ACHN (cell line): ENCODE measurements around the gene RASD2.

Experiments used
- DNase-seq: peaks from one replicate; pipeline ENCODE4 v3.0.0-alpha.2; 2015
- in situ Hi-C: cut with HindIII; loops from 2 replicates; pipeline ENCODE4 v1.10.0; 2017; ENCODE audit warnings: low sequenced_read_pairs, low pct_ligation_motif_present, low pct_unique_long_range_greater_than_20kb

Gene RASD2

DNA sequence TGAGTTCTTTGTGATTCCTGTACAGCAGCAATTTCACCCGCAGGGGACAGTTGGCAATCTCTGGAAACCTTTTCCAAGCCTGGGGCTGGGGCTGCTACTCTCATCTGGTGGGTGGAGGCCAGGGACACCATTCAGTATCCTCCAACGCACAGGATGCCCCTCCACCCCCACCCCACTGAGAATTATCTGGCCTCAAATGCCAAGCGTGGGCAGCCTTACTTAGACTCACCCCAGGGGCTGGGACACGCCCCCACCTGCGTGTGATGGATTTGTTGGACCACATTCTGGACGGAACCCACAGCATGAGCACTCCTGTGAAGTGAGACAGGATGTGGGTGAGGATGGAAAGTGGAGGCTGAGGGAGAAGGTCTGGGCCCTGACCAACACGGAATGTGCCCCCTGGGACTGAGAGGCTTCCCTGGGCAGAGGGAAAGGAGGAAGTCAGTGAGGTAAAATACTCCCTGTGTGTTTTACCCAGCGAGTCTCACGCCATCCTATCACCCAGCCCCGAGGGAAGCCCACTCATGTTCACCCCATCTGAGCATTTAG, 13.7 kb downstream of the RASD2 start:
- no peak for DNase-seq
- in situ Hi-C loops: no loop called here

DNA sequence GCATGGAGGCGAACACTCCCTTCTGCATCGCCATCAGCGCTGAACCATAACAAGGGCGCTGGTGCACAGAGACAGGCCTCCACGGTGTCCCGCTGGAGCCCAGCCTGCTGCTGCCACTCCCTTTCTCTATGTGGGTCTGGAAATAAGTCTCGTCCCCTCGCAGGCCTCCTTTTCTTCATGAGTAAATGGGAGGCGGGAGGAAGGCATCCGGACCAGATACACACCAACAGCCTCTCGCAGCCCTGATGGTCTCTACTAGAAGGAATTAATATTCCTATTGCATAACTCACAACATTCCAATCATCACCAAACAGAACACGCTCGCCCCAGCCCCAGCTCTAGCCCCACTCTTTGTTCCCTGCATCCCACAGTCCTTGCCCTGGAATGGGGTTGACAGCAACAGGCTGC, 14.9 kb downstream of the RASD2 start:
- DNase-seq: no peak
- in situ Hi-C loops: no loop called here

DNA sequence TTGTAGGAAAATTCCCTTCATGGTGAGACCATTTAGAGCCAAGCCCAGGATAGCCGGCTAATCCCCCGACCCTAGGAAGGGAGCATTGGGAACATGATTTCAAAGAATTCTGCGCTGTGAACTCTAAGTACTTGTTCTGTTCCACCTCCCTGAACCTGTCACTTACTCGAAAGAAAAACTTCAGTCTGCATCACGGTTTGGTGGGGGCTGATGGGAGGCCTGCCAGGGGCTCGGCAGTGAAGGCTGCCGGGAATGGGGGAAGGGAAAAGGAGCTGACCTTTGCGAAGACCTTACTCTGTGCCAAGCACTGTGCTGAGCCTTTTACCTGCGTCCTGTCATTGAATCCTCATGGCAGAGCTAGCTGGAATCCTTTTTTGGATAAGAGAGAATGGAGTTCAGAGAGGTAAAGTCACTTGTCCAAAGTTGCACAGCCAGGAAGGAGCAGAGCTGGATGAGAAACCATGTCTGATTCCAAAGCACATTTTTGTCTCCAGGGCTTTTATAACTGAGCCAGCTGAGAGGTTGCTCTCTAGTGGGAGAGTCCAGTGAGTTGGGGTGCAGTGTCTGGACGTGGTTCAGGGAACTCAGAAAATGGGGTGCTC, 15.4 kb downstream of the RASD2 start:
- no peak for DNase-seq
- in situ Hi-C loops: no loop called here

DNA sequence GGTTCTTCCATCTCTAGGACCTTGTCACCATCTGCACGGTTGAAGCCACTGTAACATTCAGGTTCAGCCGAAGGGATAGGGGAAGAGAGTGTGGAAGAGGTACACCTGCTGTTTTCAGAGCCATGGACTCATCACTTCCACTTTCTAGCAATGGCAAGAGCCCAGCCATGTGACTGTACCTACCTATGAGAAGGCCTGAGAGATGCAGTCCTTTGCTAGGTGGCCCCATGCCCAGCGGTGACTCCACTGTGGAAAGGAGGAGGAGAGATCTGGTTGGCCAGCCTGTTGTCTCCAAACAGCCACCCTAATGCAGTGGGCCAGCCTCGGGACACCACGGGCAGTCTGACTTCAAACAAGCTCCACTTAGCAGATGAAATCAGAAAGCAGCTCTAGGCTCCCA, 16.0 kb downstream of the RASD2 start:
- in situ Hi-C loops: no loop called here
- DNase-seq: no peak

DNA sequence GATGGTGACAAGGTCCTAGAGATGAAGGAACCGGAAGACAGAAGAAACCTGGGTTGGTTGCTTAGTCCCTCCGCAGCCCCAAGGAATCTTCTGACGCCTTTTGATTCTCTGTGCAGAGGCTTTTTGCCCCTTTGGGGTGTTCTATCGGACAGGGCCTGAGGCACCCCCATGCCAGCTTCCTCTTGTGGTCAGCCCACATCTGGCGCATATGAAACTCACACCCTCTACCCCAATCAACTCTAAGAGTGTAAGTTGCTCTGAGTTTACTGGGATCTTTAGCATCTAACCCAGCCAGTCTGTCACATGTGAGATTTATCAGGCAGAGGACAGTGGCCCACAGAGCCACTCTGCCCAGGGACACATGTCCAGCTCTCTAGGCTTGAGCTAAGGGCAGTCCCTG, 17.4 kb downstream of the RASD2 start:
- no peak for DNase-seq
- in situ Hi-C loops: no loop called here

DNA sequence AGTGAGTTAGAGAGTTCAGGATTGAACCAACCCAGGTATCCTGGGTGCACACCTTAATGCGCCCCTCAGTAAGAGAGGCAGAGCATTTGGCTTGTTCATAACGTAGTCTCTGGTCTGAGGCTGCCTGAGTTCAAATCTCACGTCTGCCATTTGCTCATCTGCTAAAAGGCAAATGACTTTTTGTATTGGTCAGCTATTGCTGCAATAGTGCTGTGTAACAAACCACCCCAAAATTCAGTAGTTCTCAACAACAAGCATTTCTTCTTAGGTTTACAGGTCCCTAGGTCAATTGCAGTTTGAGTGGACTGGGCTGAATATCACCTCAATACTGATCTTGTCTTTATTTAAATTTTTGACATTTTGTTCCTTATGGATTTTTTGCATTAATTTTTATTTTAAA, 18.1 kb downstream of the RASD2 start:
- in situ Hi-C loops: no loop called here
- no peak for DNase-seq

DNA sequence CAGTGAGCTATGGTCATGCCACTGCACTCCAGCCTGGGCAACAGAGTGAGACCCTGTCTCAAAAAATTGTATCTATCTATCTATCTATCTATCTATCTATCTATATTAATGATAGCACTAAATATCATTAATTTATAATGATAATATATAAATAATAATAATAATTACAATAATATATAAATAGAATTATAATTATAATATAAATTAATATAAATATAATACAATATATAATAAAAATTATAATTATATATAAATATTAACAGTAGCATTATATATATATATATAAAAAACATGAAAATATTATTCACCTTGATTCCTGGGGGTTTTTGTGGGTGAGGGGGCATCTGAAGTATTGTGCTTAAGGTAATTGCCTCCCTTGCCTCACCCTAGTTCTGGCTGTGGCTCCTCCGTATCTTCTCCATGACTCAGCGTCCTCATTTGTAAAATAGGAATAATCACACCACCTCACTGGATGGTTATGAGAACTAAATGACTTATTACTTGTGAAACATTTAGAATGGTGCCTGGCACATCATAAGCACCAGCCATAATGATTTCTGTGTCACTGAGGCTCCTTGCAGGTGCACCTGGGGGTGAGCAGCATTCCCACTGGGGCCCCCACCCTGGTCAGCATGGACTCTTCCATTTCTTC, 18.8 kb downstream of the RASD2 start:
- in situ Hi-C loops: no loop called here
- no peak for DNase-seq

DNA sequence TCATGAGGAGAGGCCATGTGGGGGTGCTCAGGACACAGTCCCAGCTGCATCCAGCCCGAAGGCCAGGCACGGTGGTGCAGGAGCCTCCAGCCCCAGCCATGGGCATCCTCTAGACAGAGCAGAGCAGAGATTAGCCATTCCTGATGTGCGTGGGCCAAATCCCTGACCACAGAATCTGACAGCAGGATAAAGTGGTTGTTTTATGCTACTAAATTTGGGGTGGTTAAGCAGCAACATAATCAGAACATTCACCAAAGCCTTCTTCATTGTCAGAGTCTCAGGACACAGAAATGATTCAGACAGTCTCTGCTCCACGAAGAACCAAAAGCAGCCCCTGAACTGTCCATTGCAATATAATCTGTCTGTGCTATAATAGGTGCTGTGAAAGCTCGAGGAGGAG, 19.7 kb downstream of the RASD2 start:
- in situ Hi-C loops: no loop called here

DNA sequence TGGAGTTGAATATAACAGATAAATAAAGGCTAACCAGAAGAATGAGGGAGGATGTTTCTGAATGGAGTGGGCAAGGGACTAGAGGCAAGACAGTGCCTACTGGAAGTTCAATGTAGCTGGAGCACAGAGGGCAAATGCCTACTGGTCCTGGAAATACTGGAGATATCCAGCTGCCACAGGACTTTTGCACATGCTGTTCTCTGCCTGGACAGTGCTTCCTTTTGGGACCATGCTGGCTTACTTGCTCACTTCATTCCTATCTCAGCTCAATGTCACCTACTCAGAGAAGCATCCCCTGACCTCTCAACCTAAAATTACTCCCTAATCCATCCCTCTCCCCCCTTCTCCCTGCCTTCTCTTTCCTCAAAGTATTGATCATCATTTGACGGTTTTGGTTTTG, 20.2 kb downstream of the RASD2 start:
- in situ Hi-C loops: no loop called here

More for the DNA sequence above, 19.7 kb downstream of the RASD2 start:
- no peak for DNase-seq

DNA sequence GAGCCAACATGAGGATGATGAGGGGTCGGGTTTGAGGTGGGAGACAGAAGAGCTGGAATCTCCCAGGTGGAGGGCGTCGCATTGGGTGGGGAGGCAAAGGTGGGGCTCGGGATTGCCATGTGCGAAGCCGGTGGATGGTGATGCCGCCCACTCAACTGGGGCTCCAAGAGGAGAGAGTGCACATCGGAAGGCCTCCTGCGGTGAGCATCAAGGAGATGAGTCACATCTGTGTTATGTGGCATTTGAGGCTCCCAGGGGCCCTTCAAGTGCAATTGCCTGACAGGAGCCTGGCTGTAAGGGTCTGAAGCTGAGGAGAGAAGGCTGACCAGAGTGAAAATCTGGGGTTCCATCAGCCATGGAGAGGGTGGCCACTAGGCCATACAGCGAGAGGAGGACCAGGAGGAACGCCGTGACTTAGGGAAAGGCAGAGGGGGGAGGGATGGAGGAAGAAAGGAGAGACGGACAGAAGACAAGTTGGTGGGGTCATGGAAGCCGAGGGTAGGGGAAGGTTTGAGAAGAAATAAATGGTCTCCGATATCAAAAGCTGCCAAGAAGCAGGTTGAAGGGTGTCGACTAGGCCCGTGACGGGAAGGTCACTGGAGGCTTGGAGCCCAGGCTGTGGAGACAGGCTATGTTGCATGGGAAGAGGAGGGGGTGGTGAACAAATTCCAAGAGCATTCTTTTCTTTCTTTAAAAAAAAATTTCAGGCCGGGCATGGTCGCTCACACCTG, 21.3 kb downstream of the RASD2 start:
- in situ Hi-C loops: no loop called here

More for the DNA sequence above, 20.2 kb downstream of the RASD2 start:
- no peak for DNase-seq

DNA sequence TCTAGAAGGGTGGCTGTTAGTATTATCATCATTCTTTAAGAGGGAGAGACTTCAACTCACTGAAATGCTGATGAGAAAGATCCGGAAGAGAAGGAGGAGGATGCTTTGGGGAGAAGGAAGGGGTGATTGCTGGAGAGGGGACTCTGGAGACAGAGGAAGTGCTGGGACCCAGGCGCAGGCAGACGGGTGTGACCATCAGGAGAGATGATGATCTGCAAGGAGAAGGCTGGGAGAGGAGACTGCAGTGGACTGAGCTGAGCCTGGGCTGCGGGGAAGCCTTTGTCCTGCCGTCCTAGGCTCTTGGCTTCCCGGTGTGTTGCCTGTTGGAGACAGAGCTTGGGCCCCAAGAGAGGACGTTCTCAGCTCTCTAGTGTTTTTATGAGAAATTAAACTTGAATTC, 22.6 kb downstream of the RASD2 start:
- no peak for DNase-seq
- in situ Hi-C loops: no loop called here

More for the DNA sequence above, 21.3 kb downstream of the RASD2 start:
- DNase-seq: peak; percentile 84

DNA sequence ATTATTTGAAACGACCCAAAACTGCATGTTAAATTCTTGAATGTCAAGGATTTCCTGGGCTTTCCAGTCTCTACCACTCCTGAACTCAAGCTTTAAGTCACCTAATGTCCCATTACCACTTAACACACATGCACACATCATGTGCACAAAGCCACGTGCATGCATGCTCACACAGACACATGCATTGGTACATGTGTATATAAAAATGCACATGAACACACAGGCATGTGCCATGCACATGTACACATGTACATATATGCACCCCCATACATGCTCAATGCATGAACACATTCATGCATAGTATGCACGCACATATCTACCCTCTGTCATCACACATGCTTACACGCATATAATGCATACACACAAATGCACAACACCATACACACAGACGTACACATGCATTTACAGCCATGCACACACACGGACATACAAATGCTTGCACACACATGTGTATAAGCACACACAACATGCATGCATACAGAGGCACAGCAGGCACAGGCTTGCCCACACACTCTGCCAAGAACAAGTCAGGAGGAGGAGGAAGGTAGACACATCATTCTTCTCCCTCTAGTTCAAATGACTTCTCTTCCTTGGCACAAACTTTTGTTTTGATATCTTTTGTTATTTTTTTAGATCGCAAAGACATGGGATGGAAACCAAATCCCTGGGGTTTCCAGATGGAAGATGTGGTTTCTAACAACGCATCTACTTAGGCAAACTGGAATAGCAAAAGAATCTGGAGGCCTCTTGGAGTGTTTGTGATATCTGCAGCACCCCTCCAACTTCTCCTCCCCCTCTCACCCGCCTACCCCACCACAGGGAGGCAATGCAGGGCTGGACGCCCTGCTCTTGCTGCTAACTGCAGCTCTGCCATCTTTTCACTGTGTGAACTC, 24.6 kb downstream of the RASD2 start:
- in situ Hi-C loops: no loop called here
- DNase-seq: no peak

DNA sequence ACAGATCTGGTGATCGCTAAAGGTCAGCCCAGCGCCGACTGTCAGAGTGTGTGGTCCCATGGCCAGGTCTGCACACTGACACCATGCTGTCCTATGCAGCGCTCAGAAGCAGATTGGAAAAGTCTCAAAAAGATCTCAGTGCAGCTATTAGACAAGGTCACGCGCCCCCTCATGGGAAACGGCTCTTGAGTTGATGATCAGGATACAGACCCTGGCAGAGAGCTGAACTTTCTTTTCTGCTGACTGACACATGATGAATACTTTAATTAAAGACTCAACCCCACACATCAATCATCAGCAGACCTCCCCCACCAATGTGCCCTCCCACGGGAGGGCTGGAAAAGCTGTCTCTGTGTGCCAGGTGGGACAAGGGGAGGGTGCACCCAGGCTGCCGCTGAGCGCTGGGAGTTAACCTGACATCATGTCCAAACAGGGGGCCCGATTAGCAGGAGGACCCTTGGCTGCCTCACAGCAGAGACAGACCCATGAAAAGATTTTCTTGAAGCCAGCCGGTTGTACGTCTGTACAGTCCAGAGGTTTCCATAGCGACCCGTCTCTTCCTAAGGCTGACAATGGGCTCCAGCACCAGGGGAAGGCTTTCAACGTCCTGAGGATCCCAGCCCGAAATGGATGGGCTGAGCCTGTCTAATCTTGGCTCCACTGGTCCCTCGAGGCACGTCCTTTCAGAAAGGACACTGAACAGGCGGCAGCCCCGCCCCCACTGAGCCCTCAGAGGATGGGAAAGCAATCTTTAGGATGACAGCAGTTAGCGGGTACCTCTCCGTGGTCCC, 26.9 kb downstream of the RASD2 start:
- DNase-seq: no peak
- in situ Hi-C loops: no loop called here

DNA sequence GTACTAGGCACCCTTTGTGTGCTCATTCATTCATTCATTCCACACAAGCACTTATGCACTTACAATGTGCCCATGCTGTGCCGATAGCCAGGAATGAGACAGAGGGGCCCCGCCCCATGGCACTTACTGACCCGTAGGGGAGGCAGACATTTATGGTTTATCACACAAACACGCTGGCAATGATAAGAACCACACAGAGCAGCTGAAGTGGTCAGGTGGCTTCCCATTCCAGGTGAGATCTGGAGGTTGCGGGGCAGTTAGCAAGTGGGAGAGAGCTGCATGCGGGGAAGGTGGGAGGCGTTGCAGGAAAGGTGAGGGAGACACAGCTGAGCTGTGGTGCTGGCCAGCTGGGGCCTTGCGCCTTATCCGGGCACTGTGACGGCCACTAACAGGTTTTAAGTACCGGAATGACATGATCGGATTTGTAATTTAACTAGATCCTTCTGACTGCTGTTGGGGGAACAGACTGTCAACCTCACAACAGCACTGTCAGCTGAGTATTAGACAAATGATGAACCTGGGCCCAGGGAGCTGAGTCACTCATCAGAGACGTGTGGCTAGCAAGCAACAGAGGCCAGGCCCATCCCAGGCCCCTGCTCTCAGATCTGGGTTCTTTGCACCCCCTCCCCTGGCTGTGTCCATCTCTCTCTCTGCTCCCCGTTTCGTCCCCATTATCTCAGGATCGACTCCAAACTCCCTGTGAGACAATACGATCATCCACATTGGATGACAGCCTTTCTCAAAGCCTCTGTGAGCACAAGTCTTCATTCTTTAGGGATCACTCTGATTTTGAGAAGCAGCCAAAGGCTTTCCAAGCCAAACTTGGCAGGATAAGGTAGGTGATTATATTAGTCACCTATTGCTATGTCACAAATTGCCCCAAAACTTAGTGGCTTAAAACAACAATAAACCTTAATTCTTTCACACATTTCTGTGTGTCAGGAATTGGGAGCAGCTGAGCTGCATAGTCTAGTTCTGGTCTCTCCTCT, 28.4 kb downstream of the RASD2 start:
- peak; percentile 31 for DNase-seq
- in situ Hi-C loops: no loop called here

DNA sequence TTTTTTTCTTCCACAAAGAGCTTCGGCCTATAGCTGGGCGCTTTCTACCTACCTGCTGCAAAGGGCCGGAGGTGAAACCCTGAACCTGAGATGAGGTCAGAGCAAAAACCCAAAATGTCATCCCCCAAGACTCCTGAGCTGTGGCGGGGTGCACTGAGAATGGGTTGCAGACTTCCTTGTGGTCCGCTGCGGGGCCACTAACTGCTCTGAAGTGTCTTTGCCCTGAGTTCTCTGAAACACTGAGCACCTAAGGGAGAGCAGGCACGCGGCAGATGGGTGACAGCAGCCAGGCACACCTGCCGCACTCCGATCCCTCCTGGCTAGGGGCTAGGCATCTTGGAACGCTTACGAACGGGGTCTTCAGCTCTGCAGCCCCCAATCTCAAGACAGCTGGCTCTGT, 29.3 kb downstream of the RASD2 start:
- no peak for DNase-seq
- in situ Hi-C loops: no loop called here

DNA sequence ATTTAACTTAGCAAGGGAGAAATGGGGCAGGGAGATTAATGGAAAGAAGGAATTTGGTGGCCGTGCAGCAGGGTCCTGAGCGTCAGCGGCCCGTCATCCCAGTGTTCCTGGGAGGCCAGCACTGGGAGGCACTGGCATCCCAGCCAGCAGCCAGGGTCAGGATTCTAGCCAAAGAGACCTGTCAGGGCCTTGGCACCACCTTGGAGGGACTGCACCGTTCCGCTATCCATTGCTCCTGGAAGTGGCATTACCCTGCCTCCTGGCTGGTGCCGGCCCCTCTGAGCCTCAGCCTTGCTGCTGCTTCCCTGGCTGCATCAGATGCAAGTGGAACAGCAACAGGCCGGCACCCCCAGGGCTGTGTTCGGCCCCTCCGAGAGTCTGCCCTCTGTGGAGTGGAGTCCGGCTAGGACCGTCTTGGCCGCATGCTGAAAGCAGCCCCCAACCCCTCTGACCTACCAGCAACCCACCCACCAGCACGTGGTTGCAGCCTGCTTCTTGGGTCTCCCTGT, 30.1 kb downstream of the RASD2 start:
- in situ Hi-C loops: no loop called here
- no peak for DNase-seq

DNA sequence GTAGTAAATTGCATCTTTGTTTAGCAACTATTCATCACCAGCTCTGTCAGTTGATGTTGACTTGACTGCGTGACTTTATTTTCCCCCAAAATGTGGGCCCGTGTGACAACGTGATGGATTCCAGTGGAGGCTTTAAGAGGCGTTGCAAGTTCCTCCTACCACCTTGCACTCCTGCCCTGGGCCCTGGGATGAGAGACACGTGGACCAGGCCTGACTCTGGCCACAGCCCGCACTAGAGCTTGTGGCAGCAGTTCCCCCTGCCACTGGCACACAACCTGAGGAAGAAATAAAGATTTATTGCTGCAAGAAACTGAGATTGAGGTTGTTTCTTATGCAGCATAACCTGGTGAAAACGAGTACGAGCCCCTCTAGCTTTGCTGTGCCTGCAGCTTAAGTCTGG, 31.9 kb downstream of the RASD2 start:
- in situ Hi-C loops: no loop called here
- no peak for DNase-seq
